ENCODE results near the gene FBXL17. TPM values are rescaled to one million over a fixed set of nuclear protein-coding genes. Genes with fewer than 3 reads are reported as not detected.

Gene FBXL17
- total RNA-seq, 2 donors from 2014 or later, result 14.1 to 22.8 TPM

- TF ChIP-seq CTCF (IDR thresholded peaks at IDR 0.05), result no peak
- no peak overlapping the region for H3K9ac ChIP-seq (ENCODE audit: low read depth in 2 of 2, low read length in 2 of 2)
- no peaks in the 10 kb centered on the region for H3K4me1 ChIP-seq
- no peaks in the 10 kb centered on the region for H3K36me3 ChIP-seq
- no peak overlapping the region for H3K27ac ChIP-seq
- H3K4me3 ChIP-seq, result no peak overlapping the region
- no peak for DNase-seq
- H3K27me3 ChIP-seq, result no peaks in the 10 kb centered on the region
- H3K9me3 ChIP-seq, result no peaks in the 10 kb centered on the region
- intact Hi-C loops (cut with DNase I), result no loop called here
These were observed 445.4 kb downstream of the FBXL17 start for GRCh38 chr5:107936515-107936914.

GRCh38 chr5:107935645-107936044, 446.3 kb downstream of the FBXL17 start:
- Histone ChIP-seq H3K9me3 (no peaks in the 10 kb centered on the region), H3K36me3 (no peaks in the 10 kb centered on the region), H3K27me3 (no peaks in the 10 kb centered on the region), H3K4me1 (no peaks in the 10 kb centered on the region), H3K27ac (no peak overlapping the region), H3K4me3 (no peak overlapping the region), H3K9ac (ENCODE audit: low read depth in 2 of 2, low read length in 2 of 2) (no peak overlapping the region)
- DNase-seq, result no peak
- no peak for TF ChIP-seq CTCF (IDR thresholded peaks at IDR 0.05)
- intact Hi-C loops (cut with DNase I), result no loop called here

GRCh38 chr5:107933326-107933725, 448.6 kb downstream of the FBXL17 start:
- Histone ChIP-seq H3K36me3 (no peaks in the 10 kb centered on the region), H3K4me3 (no peak overlapping the region), H3K9me3 (no peaks in the 10 kb centered on the region), H3K27me3 (no peaks in the 10 kb centered on the region), H3K27ac (no peak overlapping the region), H3K9ac (ENCODE audit: low read depth in 2 of 2, low read length in 2 of 2) (no peak overlapping the region), H3K4me1 (no peaks in the 10 kb centered on the region)
- no peak for DNase-seq
- TF ChIP-seq CTCF (IDR thresholded peaks at IDR 0.05), result no peak
- intact Hi-C loops (cut with DNase I), result no loop called here

GRCh38 chr5:107930891-107931290, 451.0 kb downstream of the FBXL17 start:
- Histone ChIP-seq H3K36me3 (no peaks in the 10 kb centered on the region), H3K9ac (ENCODE audit: low read depth in 2 of 2, low read length in 2 of 2) (no peak overlapping the region), H3K27me3 (no peaks in the 10 kb centered on the region), H3K4me3 (no peak overlapping the region), H3K27ac (no peak overlapping the region), H3K4me1 (no peaks in the 10 kb centered on the region), H3K9me3 (no peaks in the 10 kb centered on the region)
- no peak for DNase-seq
- intact Hi-C loops (cut with DNase I), result no loop called here
- no peak for TF ChIP-seq CTCF (IDR thresholded peaks at IDR 0.05)

GRCh38 chr5:107930092-107930491, 451.8 kb downstream of the FBXL17 start:
- Histone ChIP-seq H3K9me3 (no peaks in the 10 kb centered on the region), H3K27me3 (no peaks in the 10 kb centered on the region), H3K4me1 (no peaks in the 10 kb centered on the region), H3K4me3 (no peak overlapping the region), H3K27ac (no peak overlapping the region), H3K36me3 (no peaks in the 10 kb centered on the region), H3K9ac (ENCODE audit: low read depth in 2 of 2, low read length in 2 of 2) (no peak overlapping the region)
- DNase-seq, result no peak
- intact Hi-C loops (cut with DNase I), result no loop called here
- no peak for TF ChIP-seq CTCF (IDR thresholded peaks at IDR 0.05)

GRCh38 chr5:107929080-107929479, 452.8 kb downstream of the FBXL17 start:
- Histone ChIP-seq H3K27ac (no peak overlapping the region), H3K4me3 (no peak overlapping the region), H3K27me3 (no peaks in the 10 kb centered on the region), H3K4me1 (no peaks in the 10 kb centered on the region), H3K9ac (ENCODE audit: low read depth in 2 of 2, low read length in 2 of 2) (no peak overlapping the region), H3K9me3 (no peaks in the 10 kb centered on the region), H3K36me3 (no peaks in the 10 kb centered on the region)
- TF ChIP-seq CTCF (IDR thresholded peaks at IDR 0.05), result no peak
- intact Hi-C loops (cut with DNase I), result no loop called here
- DNase-seq, result no peak
